H1 (cell line): ENCODE measurements around the gene HBS1L. TPM values are rescaled to one million over a fixed set of nuclear protein-coding genes. Genes with fewer than 3 reads are reported as not detected.

Experiments
- CTCF ChIA-PET: fragments of 300-600 bp; sonication (Branson Sonifier 250); formaldehyde crosslinking; loops from one replicate; lab custom pipeline; 2021; ENCODE audit not compliant: partially characterized antibody; lab: Charles Lee
- POLR2A ChIA-PET: fragments of 300-600 bp; sonication (Branson Sonifier 250); formaldehyde crosslinking; loops from one replicate; lab custom pipeline; 2021; ENCODE audit warnings: inconsistent platforms; ENCODE audit not compliant: partially characterized antibody; lab: Charles Lee
- DNase-seq, 2 experiments: peaks; one replicate each; pipeline versions ENCODE4 v3.0.0 to v3.0.0-alpha.2; 2010 to 2022; ENCODE audit warnings: low spot score in 2 of 2, low read depth in 1 of 2, mixed read lengths in 1 of 2
- FAIRE-seq: peaks from 2 replicates; lab custom pipeline; 2011; peaks lifted over from hg19 to GRCh38; lab: Jason Lieb, UNC
- H2AFZ ChIP-seq: 2 replicates; pipeline ENCODE4 v1.8.1; 2012; ENCODE audit warnings: low read length, inconsistent platforms
- H2AK5ac ChIP-seq: 2 replicates; pipeline ENCODE4 v1.6.1; 2013; ENCODE audit warnings: low read depth, low read length
- H2BK120ac ChIP-seq: replicated peaks from 2 replicates; pipeline ENCODE3; 2013; ENCODE audit warnings: low read depth, low read length, inconsistent platforms
- H2BK12ac ChIP-seq: 2 replicates; pipeline ENCODE4 v1.6.1; 2013; ENCODE audit warnings: low read depth, low read length
- H2BK15ac ChIP-seq: 2 replicates; pipeline ENCODE4 v1.6.1; 2013; ENCODE audit warnings: low read length
- H2BK20ac ChIP-seq: 2 replicates; pipeline ENCODE4 v1.6.1; 2013; ENCODE audit warnings: low read length
- H2BK5ac ChIP-seq: 2 replicates; pipeline ENCODE4 v1.6.1; 2013; ENCODE audit warnings: low read depth, low read length
- H3K14ac ChIP-seq: 2 replicates; pipeline ENCODE4 v1.6.1; 2013; ENCODE audit warnings: inconsistent platforms; ENCODE audit not compliant: insufficient read length
- H3K18ac ChIP-seq: 2 replicates; pipeline ENCODE4 v1.6.1; 2013; ENCODE audit warnings: low read length; ENCODE audit errors: extremely low read depth
- H3K23ac ChIP-seq: 2 replicates; pipeline ENCODE4 v1.6.1; 2013; ENCODE audit warnings: inconsistent platforms; ENCODE audit not compliant: insufficient read length
- H3K23me2 ChIP-seq: 2 replicates; pipeline ENCODE4 v1.6.1; 2013; ENCODE audit warnings: low read depth, low read length
- H3K27ac ChIP-seq: 2 replicates; pipeline ENCODE4 v1.6.1; 2011; ENCODE audit warnings: low read depth, low read length, inconsistent platforms
- H3K27me3 ChIP-seq, 4 experiments: replicated peaks in 1 of 4; 1 replicate in 1 of 4; 2 replicates in 3 of 4; pipeline versions ENCODE4 v1.6.1 to v1.8.1; 2011 to 2013; ENCODE audit warnings: low read length in 3 of 4, mild to moderate bottlenecking in 3 of 4, inconsistent platforms in 2 of 4, mixed read lengths in 2 of 4, moderate library complexity in 1 of 4; ENCODE audit not compliant: control insufficient read depth in 3 of 4, insufficient read depth in 3 of 4; ENCODE audit errors: extremely low read depth in 1 of 4
- H3K36me3 ChIP-seq, 4 experiments: 2 replicates each; pipeline versions ENCODE4 v1.6.1 to v1.8.1; 2011 to 2013; ENCODE audit warnings: mild to moderate bottlenecking in 4 of 4, low read length in 3 of 4, moderate library complexity in 2 of 4, control low read depth in 1 of 4, inconsistent platforms in 1 of 4; ENCODE audit not compliant: insufficient read depth in 4 of 4, control insufficient read depth in 2 of 4
- H3K4ac ChIP-seq: replicated peaks from 2 replicates; pipeline ENCODE3; 2013; ENCODE audit warnings: low read length, low read depth, mixed read lengths, inconsistent platforms; ENCODE audit not compliant: insufficient read length
- H3K4me1 ChIP-seq, 4 experiments: replicated peaks in 1 of 4; 1 replicate in 1 of 4; 2 replicates in 3 of 4; pipeline versions ENCODE4 v1.6.1 to v1.8.1; 2011 to 2013; ENCODE audit warnings: low read length in 3 of 4, inconsistent platforms in 2 of 4, mixed read lengths in 1 of 4; ENCODE audit not compliant: insufficient read depth in 4 of 4, control insufficient read depth in 3 of 4
- H3K4me2 ChIP-seq, 2 experiments: 2 replicates each; pipeline versions ENCODE4 v1.6.1 to v1.8.1; 2011 to 2013; ENCODE audit warnings: low read depth in 2 of 2, low read length in 2 of 2, control low read depth in 1 of 2, inconsistent platforms in 1 of 2, mild to moderate bottlenecking in 1 of 2; ENCODE audit not compliant: insufficient read depth in 1 of 2
- H3K4me3 ChIP-seq, 4 experiments: fragments of 200-600, 300-600 bp in 1 of 4; sonication (generic), shearing (Covaris generic), sonication (Bioruptor Twin) in 1 of 4; 2 replicates each; pipeline versions ENCODE4 v1.5.1 to v1.8.1; 2011 to 2016; ENCODE audit warnings: low read length in 4 of 4, low read depth in 3 of 4, control low read depth in 2 of 4, inconsistent platforms in 2 of 4, mild to moderate bottlenecking in 2 of 4, mixed read lengths in 1 of 4, moderate library complexity in 1 of 4; ENCODE audit not compliant: insufficient read depth in 2 of 4; ENCODE audit errors: extremely low read depth in 1 of 4
- H3K56ac ChIP-seq: replicated peaks from 2 replicates; pipeline ENCODE3; 2013; ENCODE audit warnings: low read depth, mild to moderate bottlenecking, mixed read lengths, low read length, inconsistent platforms; ENCODE audit not compliant: insufficient read length
- H3K79me1 ChIP-seq: 2 replicates; pipeline ENCODE4 v1.6.1; 2013; ENCODE audit warnings: low read depth, low read length, control low read depth
- H3K79me2 ChIP-seq, 2 experiments: 2 replicates each; pipeline versions ENCODE4 v1.6.1 to v1.8.1; 2012 to 2013; ENCODE audit warnings: low read length in 2 of 2, mild to moderate bottlenecking in 2 of 2, inconsistent platforms in 1 of 2; ENCODE audit not compliant: insufficient read depth in 2 of 2, control insufficient read depth in 1 of 2
- H3K9ac ChIP-seq, 4 experiments: replicated peaks in 1 of 4; 1 replicate in 1 of 4; 2 replicates in 3 of 4; pipeline versions ENCODE4 v1.6.1 to v1.8.1; 2011 to 2013; ENCODE audit warnings: low read depth in 3 of 4, low read length in 3 of 4, control low read depth in 2 of 4, mild to moderate bottlenecking in 2 of 4, moderate library complexity in 2 of 4, inconsistent platforms in 1 of 4; ENCODE audit errors: extremely low read depth in 1 of 4
- H3K9me3 ChIP-seq, 2 experiments: 2 replicates each; pipeline versions ENCODE4 v1.6.1 to v1.8.1; 2012 to 2013; ENCODE audit warnings: mild to moderate bottlenecking in 2 of 2, moderate library complexity in 2 of 2, control low read depth in 1 of 2, inconsistent platforms in 1 of 2, low read depth in 1 of 2, low read length in 1 of 2, mixed read lengths in 1 of 2; ENCODE audit not compliant: insufficient read depth in 2 of 2
- H4K20me1 ChIP-seq, 2 experiments: replicated peaks in 1 of 2; 2 replicates each; pipeline versions ENCODE3 to v1.8.1; 2011 to 2013; ENCODE audit warnings: inconsistent platforms in 2 of 2, low read length in 2 of 2, mild to moderate bottlenecking in 1 of 2; ENCODE audit not compliant: insufficient read depth in 2 of 2, control insufficient read depth in 1 of 2
- H4K5ac ChIP-seq: 2 replicates; pipeline ENCODE4 v1.6.1; 2013; ENCODE audit warnings: low read length, low read depth, mixed read lengths, inconsistent platforms; ENCODE audit not compliant: insufficient read length
- H4K8ac ChIP-seq: 2 replicates; pipeline ENCODE4 v1.8.0; 2013; ENCODE audit warnings: mild to moderate bottlenecking, moderate library complexity, low read length, inconsistent platforms; ENCODE audit not compliant: insufficient read depth; ENCODE audit errors: extremely low read depth
- H4K91ac ChIP-seq: replicated peaks from 2 replicates; pipeline ENCODE3; 2013; ENCODE audit warnings: low read length, mixed read lengths, inconsistent platforms; ENCODE audit not compliant: insufficient read length
- ATF3 ChIP-seq: IDR thresholded peaks from 2 replicates; pipeline ENCODE4 v1.6.1; 2011; ENCODE audit warnings: low read depth, mild to moderate bottlenecking, low read length; ENCODE audit not compliant: insufficient read depth
- WGBS, 2 experiments: shearing (Covaris generic) in 1 of 2; methylation state at CpG; one replicate each; pipeline versions ENCODE4 v1.1.6 to v1.1.7; 2013 to 2015; ENCODE audit warnings: low lambda C conversion rate in 2 of 2, mixed read lengths in 2 of 2, inconsistent platforms in 1 of 2, low coverage in 1 of 2, missing lambda C conversion rate in 1 of 2; ENCODE audit not compliant: insufficient replicate concordance in 2 of 2, insufficient coverage in 1 of 2, insufficient read length in 1 of 2; ENCODE audit errors: extremely low coverage in 1 of 2, missing lambda C conversion rate in 1 of 2; 5-methylcytosine and 5-hydroxymethylcytosine counted together
- polyA plus RNA-seq, 7 experiments: library from polyadenylated mRNA; depleted of rRNA in 3 of 7; stranded (reverse) in 5 of 7; unstranded in 2 of 7; fragments of >200 nt in 5 of 7; fragments of 200-250 nt in 2 of 7; gene quantifications; 1 replicate in 5 of 7; 2 replicates in 1 of 7; 4 replicates in 1 of 7; pipeline versions ENCODE4 v1.2.1 to v1.2.3, GENCODE V29; 2011 to 2013; ENCODE audit warnings: missing spikeins in 2 of 7, mixed read lengths in 2 of 7
- total RNA-seq: library from RNA; stranded (reverse); fragmentation: NEBNext Ultra II Directional; extraction: Animal tissue kit (Norgen Biotek cat#: 25700); gene quantifications from 2 replicates; pipeline ENCODE4 v1.2.1, GENCODE V29; 2021

The HBS1L gene
- total and polyA plus RNA-seq, 2 of the 8 experiments (the other 6 are each of a cell fraction or from before 2014, with no cell fraction given) = 28.1 to 97.1 TPM

DNA sequence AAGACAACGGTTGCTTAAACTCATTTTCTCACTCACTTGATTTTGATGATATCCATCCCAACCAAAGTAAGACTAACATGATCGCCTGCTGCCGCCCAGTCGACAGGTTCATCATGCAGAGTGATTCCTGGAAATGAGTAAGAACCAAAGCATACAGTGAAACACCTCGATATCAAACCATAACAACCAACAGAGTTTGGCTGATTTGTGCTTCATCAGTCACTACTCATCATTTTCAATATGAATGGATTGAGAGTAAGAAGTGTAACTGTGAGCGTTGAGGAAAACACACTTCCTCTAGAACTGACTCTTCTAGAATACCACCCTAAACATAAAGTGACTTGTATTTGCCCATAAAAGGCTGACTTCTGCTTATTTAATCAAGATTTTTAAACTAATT is 75.5 kb downstream of the HBS1L start:
- Histone ChIP-seq H3K4me3 (no peak overlapping the region), H3K23me2 (no peaks in the 10 kb centered on the region), H2BK120ac (no peak overlapping the region), H3K18ac (no peak overlapping the region), H3K56ac (no peak overlapping the region), H2BK5ac (no peak overlapping the region), H3K23ac (no peak overlapping the region), H3K9me3 (no peaks in the 10 kb centered on the region), H2BK12ac (no peak overlapping the region), H2BK15ac (no peak overlapping the region), H4K20me1 (no peaks in the 10 kb centered on the region), H3K4me1 (no peaks in the 10 kb centered on the region), H3K9ac (no peak overlapping the region), H3K4ac (no peak overlapping the region), H3K4me2 (no peak overlapping the region), H3K27me3 (no peaks in the 10 kb centered on the region), H3K79me2 (no peaks in the 10 kb centered on the region), H3K14ac (no peak overlapping the region), H2AK5ac (no peak overlapping the region), H4K91ac (no peak overlapping the region), H3K36me3 (peaks cover 0 to 19% (median 10%) of the 10 kb centered on the region in 4 experiments; a peak in 5 of 8 replicates), H3K27ac (no peak overlapping the region), H4K8ac (no peak overlapping the region), H3K79me1 (no peaks in the 10 kb centered on the region; the same call in 1 of the 2 replicates), H4K5ac (no peak overlapping the region), H2AFZ (no peak overlapping the region), H2BK20ac (no peak overlapping the region)
- FAIRE-seq (no peak), DNase-seq (no peak)
- POLR2A ChIA-PET = no interaction called here
- CTCF ChIA-PET = interaction anchor here (0.5 to 1.7 kb wide), 2 partner anchors 10 to 38 kb away, joined by 3 to 8 read pairs; no protein-coding TSS in a partner anchor
- 90% methylated on average over 6 of the region's 6 CpGs; no CpG with 5 or more reads in 1 of the 2 experiments for WGBS, 2 experiments
- no peak for TF ChIP-seq ATF3
